PC-9 (cell line): ENCODE results near the gene TMEM106A.

Source experiments
- CTCF ChIP-seq: fragments of 200-600 bp; sonication (generic); conservative IDR thresholded peaks from 2 replicates; pipeline ENCODE4 v1.6.1; 2017; ENCODE audit warnings: mixed run types, antibody characterized with exemption, mild to moderate bottlenecking, moderate library complexity
- EZH2 ChIP-seq: fragments of 200-600 bp; sonication (generic); IDR thresholded peaks from 2 replicates; pipeline ENCODE4 v1.8.0; 2017; ENCODE audit warnings: antibody characterized with exemption, low read depth

GRCh38 chr17:43216762-43217613 is 5.3 kb downstream of the TMEM106A start:
- TF ChIP-seq CTCF (no peak), EZH2 (no peak)
